CD4-positive, alpha-beta T cell treated with Interleukin-17A for 1 hour (primary cell): ENCODE measurements around the gene NR2E3.

Source experiments
- DNase-seq: peaks from one replicate; pipeline ENCODE4 v3.0.0-alpha.2; 2020

NR2E3 gene

GRCh38 chr15:71792521-71792920, 17.8 kb upstream of the NR2E3 start:
- no peak for DNase-seq

DNA sequence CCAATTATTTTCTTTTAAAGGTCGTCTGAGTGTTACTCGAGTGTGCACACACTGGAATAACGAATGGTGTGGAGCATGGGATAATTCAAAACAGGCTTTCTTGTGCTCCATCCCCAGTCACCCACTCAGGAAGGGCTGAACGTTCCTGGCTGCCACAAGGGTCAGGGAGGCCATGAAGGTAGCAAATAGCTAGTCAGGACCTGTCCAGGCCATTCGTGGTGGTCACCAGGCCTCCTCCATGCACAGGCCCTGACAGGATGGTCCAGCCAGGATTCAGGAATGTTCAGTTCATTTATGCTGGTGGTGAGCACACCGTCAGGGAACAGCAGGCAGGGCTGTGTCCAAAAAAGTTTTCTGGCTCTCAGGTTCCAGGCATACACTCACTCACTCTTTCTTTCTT, 11.7 kb upstream of the NR2E3 start:
- no peak for DNase-seq

GRCh38 chr15:71800190-71800589, 10.2 kb upstream of the NR2E3 start:
- no peak for DNase-seq

- peak; percentile 10 for DNase-seq
Measured at GRCh38 chr15:71800835-71801745, 9.3 kb upstream of the NR2E3 start.

DNA sequence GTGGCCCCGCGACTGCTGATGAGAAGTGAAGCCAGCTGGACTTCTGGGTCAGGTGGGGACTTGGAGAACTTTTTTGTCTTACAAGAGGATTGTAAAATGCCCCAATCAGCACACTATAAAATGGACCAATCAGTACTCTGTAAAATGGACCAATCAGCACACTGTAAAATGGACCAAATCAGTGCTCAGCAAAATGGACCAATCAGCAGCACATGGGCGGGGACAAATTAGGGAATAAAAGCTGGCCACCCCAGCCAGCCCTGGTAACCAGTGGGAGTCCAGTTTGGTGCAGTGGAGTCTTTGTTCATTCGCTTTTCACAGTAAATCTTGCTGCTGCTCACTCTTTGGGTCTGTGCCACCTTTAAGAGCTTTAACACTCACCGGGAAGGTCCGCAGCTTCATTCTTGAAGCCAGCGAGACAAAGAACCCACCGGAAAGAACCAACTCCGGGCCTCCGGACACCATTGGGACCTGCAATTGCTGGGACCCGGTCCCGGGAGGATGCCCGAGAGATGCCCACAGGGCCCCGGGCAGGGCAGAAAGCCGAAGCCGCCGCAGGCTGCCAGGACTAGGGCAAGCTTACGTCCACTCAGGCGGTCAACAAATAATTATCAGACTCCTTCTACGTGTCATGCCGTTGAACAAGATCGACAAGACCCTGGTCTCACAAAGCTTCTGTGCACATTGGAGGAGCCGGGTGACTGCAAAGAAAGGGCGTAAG, 8.3 kb upstream of the NR2E3 start:
- no peak for DNase-seq

DNA sequence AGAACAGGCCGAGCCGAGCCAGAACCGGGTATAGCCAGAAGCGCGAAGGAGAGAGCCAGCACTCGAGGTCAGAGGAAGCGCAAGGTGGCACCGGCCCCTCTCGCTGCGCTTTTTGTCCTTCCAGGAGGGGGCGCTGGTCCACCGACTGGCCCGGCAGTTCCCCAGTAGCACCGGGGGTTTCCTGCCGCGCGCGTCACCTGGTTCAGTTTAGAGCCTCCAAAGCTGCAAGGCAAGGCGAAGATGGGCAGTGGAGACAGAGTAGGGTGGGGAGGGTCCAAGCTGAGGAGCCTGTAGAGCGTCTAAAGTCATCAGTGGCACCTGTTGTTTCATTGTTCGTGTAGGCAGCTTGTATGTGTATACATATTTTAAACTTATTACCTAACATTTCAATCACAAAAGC, 7.6 kb upstream of the NR2E3 start:
- no peak for DNase-seq

GRCh38 chr15:71804226-71804625, 6.1 kb upstream of the NR2E3 start:
- no peak for DNase-seq

DNA sequence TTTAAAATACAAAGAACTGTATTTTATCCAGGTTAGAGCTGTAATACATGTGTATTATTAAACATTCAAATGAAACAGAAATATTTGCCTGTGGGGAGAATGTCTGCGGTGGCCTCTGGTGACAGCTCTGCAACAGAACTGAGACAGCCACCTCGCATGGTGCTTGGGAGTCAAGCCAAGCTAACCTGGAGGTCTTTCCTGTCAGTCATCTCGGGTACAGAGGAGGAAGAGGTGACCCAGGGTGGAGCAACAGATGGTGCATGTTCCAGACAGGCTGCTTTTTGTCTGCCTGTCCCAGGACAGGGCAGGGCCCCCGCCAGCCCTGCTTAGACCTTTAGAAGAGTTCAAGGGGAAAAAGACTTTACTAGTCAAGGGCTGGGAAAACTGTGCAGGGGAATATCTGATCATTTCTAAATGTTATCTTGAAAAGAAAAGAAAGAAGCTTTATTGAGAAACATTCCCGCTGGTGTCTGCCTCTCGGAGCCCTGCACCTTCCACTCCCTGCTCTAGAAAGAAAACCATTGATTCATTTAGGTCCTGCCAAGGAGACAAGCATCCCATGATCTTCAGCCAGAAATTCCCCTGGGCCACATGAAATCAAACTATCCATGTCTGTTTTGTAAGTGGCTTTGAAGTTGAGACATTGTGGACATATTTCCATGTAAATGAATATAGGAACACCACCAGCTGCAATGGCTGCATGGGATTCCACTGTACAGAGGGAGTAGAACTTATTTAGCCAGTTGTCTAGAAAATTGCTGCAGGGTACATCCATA, 5.5 kb upstream of the NR2E3 start:
- DNase-seq, result no peak

GRCh38 chr15:71806452-71806931, 3.9 kb upstream of the NR2E3 start:
- no peak for DNase-seq

DNA sequence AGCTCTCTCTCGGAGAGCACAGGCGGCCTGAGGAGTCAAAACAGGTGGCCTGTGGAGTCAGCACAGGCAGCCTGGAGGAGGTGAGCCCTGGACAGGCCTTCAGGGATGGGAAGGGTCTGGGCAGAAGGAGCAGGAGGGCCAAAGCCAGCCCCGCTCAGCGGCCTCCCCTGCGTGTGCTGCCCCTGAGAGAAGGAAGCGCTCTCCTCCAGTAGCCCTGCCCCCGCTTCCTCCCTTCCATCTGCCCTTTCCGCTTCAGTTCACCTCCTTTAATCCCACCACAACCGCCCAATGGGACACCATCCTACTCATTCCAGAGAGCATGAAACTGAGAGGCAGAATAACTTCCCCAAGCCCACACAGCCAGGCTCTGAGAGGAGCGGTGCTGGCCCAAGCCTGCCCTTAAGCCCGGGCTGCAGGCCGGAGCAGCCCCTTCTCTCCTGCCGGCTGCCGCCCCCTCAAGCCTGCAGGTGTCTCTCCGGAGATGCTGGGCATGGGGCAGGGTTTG, 3.2 kb upstream of the NR2E3 start:
- DNase-seq, result no peak

- no peak for DNase-seq
Measured at GRCh38 chr15:71807691-71808091, 2.7 kb upstream of the NR2E3 start.

DNA sequence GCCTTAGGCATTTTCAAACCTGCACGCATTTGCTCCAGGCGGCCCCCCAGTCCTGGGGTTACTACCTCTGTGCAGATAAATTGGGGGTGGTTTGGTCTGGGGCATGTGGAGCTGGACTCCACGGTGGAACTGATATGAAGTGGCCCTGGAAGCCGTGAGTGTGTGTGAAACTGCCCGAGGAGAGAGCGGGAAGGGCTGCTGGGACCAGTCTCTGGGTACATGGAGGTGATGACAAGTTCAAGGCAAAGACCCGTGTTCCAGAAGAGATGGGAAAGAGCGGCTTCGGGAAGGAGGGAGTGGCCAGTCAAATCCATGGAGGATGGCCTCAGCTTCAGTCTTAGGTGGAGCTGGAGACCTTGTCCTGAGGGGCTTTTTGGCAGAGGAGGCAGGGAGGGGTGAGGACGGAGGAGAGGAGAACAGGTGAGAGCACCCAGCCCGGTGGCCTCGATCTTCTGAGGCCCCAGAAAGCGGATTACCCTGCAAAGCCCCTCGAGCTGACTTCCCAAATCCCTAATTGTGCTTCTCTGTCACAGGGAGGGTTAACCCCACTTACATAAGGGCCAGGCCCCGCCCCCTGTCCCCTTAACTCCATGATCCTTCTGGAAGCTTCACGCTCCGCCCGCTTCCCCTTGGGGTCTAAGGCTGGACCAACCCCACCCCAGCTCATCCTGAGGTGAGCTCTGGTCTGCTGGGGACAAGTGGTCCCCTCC, 1.9 kb upstream of the NR2E3 start:
- no peak for DNase-seq

GRCh38 chr15:71809346-71809745, 1.0 kb upstream of the NR2E3 start:
- no peak for DNase-seq

DNA sequence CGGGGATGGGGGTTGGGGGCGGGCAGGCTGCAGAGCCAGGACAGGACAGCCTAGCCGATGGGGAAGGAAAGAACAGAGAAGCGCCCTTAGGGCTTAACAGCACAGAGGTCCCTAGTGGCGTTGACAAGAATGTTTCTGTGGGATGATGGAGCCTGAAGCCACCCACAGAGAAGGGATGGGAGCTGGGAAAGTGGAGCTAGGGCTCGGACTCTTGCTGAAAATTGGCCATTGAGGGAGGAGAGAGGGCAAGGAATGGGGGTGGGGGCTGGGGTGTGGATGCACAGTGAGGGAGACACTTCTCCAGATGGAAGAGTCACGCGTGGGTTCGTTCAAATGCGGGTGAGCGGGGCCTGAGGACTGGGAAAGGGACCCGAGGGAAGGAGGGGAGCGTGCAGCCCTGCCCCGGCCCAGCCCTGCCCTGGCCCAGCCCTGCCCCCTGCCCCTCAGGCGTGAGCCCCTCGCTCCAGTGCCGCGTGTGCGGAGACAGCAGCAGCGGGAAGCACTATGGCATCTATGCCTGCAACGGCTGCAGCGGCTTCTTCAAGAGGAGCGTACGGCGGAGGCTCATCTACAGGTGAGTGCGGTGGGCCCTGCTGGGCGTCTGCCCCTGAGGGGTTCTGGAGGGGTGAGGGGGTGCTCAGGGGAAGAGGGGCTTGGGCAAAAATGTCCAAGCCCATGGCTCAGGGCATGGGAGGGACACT, 832 bp downstream of the NR2E3 start:
- DNase-seq, result no peak

DNA sequence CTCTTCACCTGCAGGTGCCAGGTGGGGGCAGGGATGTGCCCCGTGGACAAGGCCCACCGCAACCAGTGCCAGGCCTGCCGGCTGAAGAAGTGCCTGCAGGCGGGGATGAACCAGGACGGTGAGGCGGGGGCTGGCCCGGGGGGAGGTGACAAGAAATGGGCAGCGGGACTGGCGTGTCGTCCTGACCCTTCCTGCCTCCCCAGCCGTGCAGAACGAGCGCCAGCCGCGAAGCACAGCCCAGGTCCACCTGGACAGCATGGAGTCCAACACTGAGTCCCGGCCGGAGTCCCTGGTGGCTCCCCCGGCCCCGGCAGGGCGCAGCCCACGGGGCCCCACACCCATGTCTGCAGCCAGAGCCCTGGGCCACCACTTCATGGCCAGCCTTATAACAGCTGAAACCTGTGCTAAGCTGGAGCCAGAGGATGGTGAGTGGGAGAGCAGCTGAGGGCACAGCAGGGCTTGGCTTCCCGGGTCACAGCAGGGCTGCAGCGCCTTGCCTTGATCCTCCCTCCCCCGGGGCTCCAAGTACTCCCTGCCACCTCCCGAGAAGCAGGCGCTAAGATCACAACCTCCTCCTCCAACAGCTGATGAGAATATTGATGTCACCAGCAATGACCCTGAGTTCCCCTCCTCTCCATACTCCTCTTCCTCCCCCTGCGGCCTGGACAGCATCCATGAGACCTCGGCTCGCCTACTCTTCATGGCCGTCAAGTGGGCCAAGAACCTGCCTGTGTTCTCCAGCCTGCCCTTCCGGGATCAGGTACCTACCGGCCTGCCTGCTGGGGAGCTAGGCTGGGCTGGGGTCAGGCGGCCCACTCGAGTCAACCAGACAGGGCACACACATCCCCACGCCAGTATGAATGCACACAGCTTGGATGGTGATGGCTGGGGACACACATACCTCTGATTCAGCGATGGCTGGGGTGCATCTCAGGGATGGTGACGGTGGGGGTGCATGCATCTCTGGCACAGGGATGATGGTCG, 1.7 kb downstream of the NR2E3 start:
- DNase-seq, result no peak

- no peak for DNase-seq
Measured at GRCh38 chr15:71812966-71813722, 2.8 kb downstream of the NR2E3 start.

DNA sequence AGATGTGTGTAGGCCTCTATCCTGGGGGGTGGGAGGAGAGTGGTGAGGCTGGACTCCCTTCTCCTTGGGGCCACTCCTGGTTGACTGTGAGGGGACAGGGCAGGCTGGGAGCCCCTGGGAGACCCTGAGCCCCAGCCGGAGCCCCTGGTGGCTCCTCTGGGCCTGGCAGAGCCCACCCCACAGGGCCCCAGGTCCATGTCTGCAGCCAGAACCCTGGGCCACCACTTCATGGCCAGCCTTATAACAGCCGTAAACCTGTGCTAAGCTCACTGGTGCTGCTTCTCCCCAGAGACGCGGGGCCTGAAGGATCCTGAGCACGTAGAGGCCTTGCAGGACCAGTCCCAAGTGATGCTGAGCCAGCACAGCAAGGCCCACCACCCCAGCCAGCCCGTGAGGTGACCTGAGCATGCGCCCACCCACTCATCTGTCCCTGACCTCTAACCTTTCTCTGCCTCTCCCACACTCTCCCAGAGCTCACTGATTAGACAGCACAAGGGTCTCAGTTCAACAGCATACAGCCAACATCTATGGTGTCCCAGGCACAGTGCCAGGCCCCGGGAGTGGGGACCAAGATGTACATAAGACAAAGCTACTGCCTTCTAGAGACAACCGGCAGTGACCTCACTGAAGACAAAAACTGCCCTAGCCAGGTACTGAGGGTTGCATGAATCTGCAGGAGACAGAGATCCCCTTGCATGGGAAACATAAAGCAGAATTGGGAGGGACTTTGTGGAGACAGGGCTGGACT, 3.5 kb downstream of the NR2E3 start:
- no peak for DNase-seq

DNA sequence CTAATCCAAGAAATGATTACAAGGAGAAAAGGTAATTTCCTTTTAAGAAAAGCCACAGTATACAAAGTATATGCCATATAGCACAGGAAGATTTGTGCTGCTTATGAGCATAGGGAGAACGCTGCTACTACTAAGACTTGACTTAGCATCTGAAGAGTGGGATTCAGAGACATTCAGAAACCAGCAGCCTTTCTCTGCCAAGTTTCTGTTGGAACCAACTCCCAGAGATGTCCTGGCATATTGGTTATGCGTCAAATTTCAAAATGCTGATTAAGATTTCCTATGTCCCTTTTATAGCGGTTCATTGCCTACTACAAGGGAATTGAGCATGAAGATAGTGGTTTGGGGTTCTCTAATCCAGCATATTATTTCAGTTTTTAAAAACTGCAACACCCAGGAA, 4.9 kb downstream of the NR2E3 start:
- DNase-seq, result no peak

- no peak for DNase-seq
Measured at GRCh38 chr15:71817351-71817750, 7.0 kb downstream of the NR2E3 start.
